ENCODE results near the gene SHB.

SHB gene

DNA sequence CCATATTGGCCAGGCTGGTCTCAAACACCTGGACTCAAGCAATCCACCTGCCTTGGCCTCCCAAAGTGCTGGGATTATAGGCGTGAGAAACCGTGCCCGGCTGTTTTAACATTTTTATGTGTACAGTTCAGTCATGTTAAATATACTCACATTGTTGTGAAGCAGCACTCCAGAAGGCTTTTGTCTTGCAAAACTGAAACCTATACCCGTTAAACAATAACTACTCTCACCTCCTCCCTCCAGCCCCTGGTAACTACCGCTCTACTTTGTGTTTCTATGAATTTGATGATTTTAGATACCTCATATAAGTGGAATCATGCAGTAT is 23.1 kb upstream of the SHB start:
- H3K27ac ChIP-seq (ENCODE audit: low read length): no peak overlapping the region
- TF ChIP-seq, protein P1, sequence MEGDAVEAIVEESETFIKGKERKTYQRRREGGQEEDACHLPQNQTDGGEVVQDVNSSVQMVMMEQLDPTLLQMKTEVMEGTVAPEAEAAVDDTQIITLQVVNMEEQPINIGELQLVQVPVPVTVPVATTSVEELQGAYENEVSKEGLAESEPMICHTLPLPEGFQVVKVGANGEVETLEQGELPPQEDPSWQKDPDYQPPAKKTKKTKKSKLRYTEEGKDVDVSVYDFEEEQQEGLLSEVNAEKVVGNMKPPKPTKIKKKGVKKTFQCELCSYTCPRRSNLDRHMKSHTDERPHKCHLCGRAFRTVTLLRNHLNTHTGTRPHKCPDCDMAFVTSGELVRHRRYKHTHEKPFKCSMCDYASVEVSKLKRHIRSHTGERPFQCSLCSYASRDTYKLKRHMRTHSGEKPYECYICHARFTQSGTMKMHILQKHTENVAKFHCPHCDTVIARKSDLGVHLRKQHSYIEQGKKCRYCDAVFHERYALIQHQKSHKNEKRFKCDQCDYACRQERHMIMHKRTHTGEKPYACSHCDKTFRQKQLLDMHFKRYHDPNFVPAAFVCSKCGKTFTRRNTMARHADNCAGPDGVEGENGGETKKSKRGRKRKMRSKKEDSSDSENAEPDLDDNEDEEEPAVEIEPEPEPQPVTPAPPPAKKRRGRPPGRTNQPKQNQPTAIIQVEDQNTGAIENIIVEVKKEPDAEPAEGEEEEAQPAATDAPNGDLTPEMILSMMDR (IDR thresholded peaks at IDR 0.05; ENCODE audit: low read depth, low read length): no peak
- no peak for TF ChIP-seq EZH2phosphoT487 (IDR thresholded peaks at IDR 0.05; ENCODE audit: low read depth)
- H4K20me1 ChIP-seq (ENCODE audit: insufficient read depth, low read length): no peaks in the 10 kb centered on the region
- H3K4me2 ChIP-seq (ENCODE audit: low read length): peak overlapping the region; percentile 61; the same call in 1 of the 2 replicates
- no peak overlapping the region for H3K9ac ChIP-seq (ENCODE audit: low read length)
- no peaks in the 10 kb centered on the region for H3K79me2 ChIP-seq (ENCODE audit: low read length)
- H3K4me3 ChIP-seq (ENCODE audit: low read length): no peak overlapping the region
- H3K9me3 ChIP-seq (ENCODE audit: insufficient read depth, low read length): no peaks in the 10 kb centered on the region
- H3K4me1 ChIP-seq (ENCODE audit: low read length): peaks cover 44% of the 10 kb centered on the region
- H3K36me3 ChIP-seq (replicated peaks; ENCODE audit: low read depth, low read length): no peaks in the 10 kb centered on the region
- no peak overlapping the region for H2AFZ ChIP-seq (ENCODE audit: low read depth, low read length)
- H3K27me3 ChIP-seq (ENCODE audit: low read depth, low read length): no peaks in the 10 kb centered on the region

DNA sequence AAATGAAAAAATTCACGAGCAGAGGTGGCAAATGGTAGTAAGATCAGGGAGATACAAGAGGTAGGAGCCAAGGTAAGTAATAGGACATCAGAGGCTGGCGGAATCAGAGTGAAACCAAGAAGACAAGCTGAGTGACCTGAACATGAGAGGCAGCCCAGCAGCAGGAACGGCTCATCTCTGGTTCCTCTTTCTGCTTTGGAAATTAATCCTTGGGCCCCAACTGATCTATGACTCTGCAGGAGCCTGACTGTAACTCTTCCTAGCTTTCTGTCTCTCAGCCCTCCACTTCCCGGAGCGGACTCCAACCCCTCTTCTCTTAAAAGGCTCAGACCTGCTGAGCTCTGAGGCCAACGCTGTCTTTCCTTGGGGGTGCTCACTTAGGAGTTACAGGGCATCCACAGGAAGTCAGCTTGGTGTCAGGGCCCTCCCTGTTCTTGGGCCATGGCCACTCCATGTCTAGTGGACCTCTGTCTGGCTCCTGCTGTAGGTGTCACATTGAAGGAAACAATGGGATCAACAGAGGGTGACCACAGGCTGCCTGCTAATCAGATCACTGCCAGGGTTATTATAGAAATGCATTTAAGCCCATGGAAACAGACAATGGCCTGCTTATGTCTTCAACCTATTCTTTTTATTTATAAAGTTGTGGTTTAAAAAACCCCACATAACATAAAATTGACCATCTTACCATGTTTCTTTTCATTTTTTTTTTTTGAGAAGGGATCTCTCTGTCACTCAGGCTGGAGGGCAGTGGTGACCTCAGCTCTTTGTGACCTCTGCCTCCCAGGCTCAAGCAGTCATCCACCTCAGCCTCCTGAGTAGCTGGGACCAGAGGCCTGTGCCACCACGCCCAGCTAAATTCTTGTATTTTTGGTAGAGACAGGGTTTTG is 22.5 kb upstream of the SHB start:
- Histone ChIP-seq H2AFZ (ENCODE audit: low read depth, low read length) (0 out of 2 replicates have a peak overlapping the region, but pooled peaks have one; percentile 61), H3K4me3 (ENCODE audit: low read length) (peak overlapping the region; percentile 37; the same call in 1 of the 2 replicates), H3K9me3 (ENCODE audit: insufficient read depth, low read length) (no peaks in the 10 kb centered on the region), H3K4me2 (ENCODE audit: low read length) (peak overlapping the region; percentile 61), H3K27ac (ENCODE audit: low read length) (peak overlapping the region; percentile 44), H3K9ac (ENCODE audit: low read length) (peak overlapping the region; percentile 39; the same call in 1 of the 2 replicates), H4K20me1 (ENCODE audit: insufficient read depth, low read length) (no peaks in the 10 kb centered on the region), H3K27me3 (ENCODE audit: low read depth, low read length) (no peaks in the 10 kb centered on the region), H3K79me2 (ENCODE audit: low read length) (no peaks in the 10 kb centered on the region), H3K4me1 (ENCODE audit: low read length) (peaks cover 44% of the 10 kb centered on the region), H3K36me3 (replicated peaks; ENCODE audit: low read depth, low read length) (no peaks in the 10 kb centered on the region)
- TF ChIP-seq, protein P1 (IDR thresholded peaks at IDR 0.05; ENCODE audit: low read depth, low read length): no peak
- no peak for TF ChIP-seq EZH2phosphoT487 (IDR thresholded peaks at IDR 0.05; ENCODE audit: low read depth)

DNA sequence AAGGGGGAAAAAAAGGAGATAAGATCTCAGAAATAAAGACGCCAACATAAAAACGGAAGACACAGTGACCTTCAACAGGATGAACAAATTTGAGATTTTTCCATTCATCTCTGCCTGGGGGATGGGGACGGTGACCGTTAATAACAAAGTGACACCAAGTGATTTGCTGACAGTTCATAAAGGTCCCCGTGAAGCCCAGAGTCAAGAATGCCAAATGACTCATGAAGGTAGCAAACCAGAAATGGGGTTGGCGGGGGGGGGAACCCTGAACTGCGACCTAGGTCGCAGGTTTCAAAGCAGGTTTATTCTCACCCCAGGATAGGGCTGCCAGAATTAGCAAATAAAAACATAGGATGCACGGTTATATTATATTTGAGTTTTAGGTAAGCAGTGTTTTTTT is 21.1 kb upstream of the SHB start:
- Histone ChIP-seq H3K4me1 (ENCODE audit: low read length) (peaks cover 44% of the 10 kb centered on the region), H3K79me2 (ENCODE audit: low read length) (no peaks in the 10 kb centered on the region), H3K9me3 (ENCODE audit: insufficient read depth, low read length) (no peaks in the 10 kb centered on the region), H3K27me3 (ENCODE audit: low read depth, low read length) (no peaks in the 10 kb centered on the region), H4K20me1 (ENCODE audit: insufficient read depth, low read length) (no peaks in the 10 kb centered on the region), H3K9ac (ENCODE audit: low read length) (no peak overlapping the region), H3K27ac (ENCODE audit: low read length) (no peak overlapping the region), H3K4me2 (ENCODE audit: low read length) (peak overlapping the region; percentile 8), H2AFZ (ENCODE audit: low read depth, low read length) (no peak overlapping the region), H3K36me3 (replicated peaks; ENCODE audit: low read depth, low read length) (no peaks in the 10 kb centered on the region), H3K4me3 (ENCODE audit: low read length) (no peak overlapping the region)
- TF ChIP-seq, protein P1 (IDR thresholded peaks at IDR 0.05; ENCODE audit: low read depth, low read length): no peak
- no peak for TF ChIP-seq EZH2phosphoT487 (IDR thresholded peaks at IDR 0.05; ENCODE audit: low read depth)

DNA sequence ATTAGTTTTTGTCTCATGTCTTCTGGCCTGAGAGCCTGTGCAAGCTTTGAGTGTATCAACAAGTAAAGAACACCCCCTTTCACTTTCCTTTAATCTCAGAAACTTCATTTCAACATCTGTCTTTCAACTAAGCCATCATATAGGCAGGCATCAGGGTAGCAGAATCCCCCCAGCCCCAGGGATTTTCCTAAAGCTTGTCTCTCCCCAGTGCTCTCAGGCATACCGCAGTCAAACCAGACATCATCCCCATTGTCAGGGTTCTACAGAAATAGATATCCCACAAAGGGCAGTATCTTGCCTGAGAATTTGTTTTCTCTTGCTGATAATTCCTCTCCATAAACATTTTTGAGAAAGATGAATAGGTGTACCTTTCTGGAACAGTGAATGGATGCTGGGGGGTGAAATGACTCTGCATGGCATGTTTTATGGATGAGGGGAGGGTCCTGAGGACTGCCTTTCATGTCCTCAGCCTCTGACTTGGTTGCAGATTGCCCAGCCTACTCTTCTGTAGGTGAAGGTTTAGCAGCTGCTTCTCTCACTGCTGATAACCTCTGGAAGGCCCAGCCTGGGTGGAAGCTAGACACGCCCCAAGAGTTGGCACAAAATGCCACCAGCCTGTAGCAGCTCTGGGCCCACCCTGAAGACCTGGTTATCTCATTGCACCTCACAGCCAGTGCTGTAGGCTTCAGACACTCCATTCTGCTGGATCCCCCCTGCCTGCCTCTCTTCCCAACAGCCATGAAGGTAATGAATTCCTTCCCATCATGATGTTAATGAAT is 20.5 kb upstream of the SHB start:
- Histone ChIP-seq H3K9me3 (ENCODE audit: insufficient read depth, low read length) (no peaks in the 10 kb centered on the region), H3K27me3 (ENCODE audit: low read depth, low read length) (no peaks in the 10 kb centered on the region), H2AFZ (ENCODE audit: low read depth, low read length) (no peak overlapping the region), H3K36me3 (replicated peaks; ENCODE audit: low read depth, low read length) (no peaks in the 10 kb centered on the region), H3K4me3 (ENCODE audit: low read length) (no peak overlapping the region), H3K9ac (ENCODE audit: low read length) (no peak overlapping the region), H3K27ac (ENCODE audit: low read length) (no peak overlapping the region), H3K4me2 (ENCODE audit: low read length) (peak overlapping the region; percentile 61; the same call in 1 of the 2 replicates), H3K4me1 (ENCODE audit: low read length) (peaks cover 44% of the 10 kb centered on the region), H3K79me2 (ENCODE audit: low read length) (no peaks in the 10 kb centered on the region), H4K20me1 (ENCODE audit: insufficient read depth, low read length) (no peaks in the 10 kb centered on the region)
- TF ChIP-seq, protein P1 (IDR thresholded peaks at IDR 0.05; ENCODE audit: low read depth, low read length): no peak
- no peak for TF ChIP-seq EZH2phosphoT487 (IDR thresholded peaks at IDR 0.05; ENCODE audit: low read depth)
